Neural progenitor cell (in vitro differentiated cells): Measurements from ENCODE around the gene MAD2L2. TPM values are rescaled to one million over a fixed set of nuclear protein-coding genes. Genes with fewer than 3 reads are reported as not detected.

ENCODE experiments used
- DNase-seq: peaks from one replicate; pipeline ENCODE4 v3.0.0-alpha.2; 2016; ENCODE audit warnings: low spot score
- H2AFZ ChIP-seq: fragments of 200-600 bp; sonication (generic); replicated peaks from 2 replicates; pipeline ENCODE4 v1.6.1; 2016; ENCODE audit warnings: antibody characterized with exemption
- H3F3A ChIP-seq: fragments of 200-600 bp; sonication (generic); 2 replicates; pipeline ENCODE4 v1.6.1; 2016; ENCODE audit warnings: antibody characterized with exemption, low read depth
- H3K27ac ChIP-seq: fragments of 200-600 bp; sonication (generic); 2 replicates; pipeline ENCODE4 v1.5.1; 2016; ENCODE audit warnings: mild to moderate bottlenecking
- H3K27me3 ChIP-seq: fragments of 200-600 bp; sonication (generic); 2 replicates; pipeline ENCODE4 v1.6.1; 2016; ENCODE audit warnings: mild to moderate bottlenecking, moderate library complexity
- H3K36me3 ChIP-seq: fragments of 200-600 bp; sonication (generic); 2 replicates; pipeline ENCODE4 v1.5.1; 2016
- H3K4me1 ChIP-seq: fragments of 200-600 bp; sonication (generic); 2 replicates; pipeline ENCODE4 v1.6.1; 2016; ENCODE audit warnings: mixed run types
- H3K4me2 ChIP-seq: fragments of 200-600 bp; sonication (generic); 2 replicates; pipeline ENCODE4 v1.6.1; 2016
- H3K4me3 ChIP-seq: fragments of 200-600 bp; sonication (generic); 2 replicates; pipeline ENCODE4 v1.5.1; 2016
- H3K79me2 ChIP-seq: fragments of 200-600 bp; sonication (generic); 2 replicates; pipeline ENCODE4 v1.6.1; 2016; ENCODE audit warnings: low read depth
- H3K9ac ChIP-seq: fragments of 200-600 bp; sonication (generic); 2 replicates; pipeline ENCODE4 v1.6.1; 2016
- H3K9me3 ChIP-seq: fragments of 200-600 bp; sonication (generic); 2 replicates; pipeline ENCODE4 v1.5.1; 2016; ENCODE audit warnings: low read depth
- H4K20me1 ChIP-seq: fragments of 200-600 bp; sonication (generic); 2 replicates; pipeline ENCODE4 v1.6.1; 2016; ENCODE audit warnings: low read depth
- H3K27ac Mint-ChIP-seq: 3 replicates; pipeline ENCODE4 v1.8.0; 2021; ENCODE audit warnings: mixed read lengths
- H3K27me3 Mint-ChIP-seq: 2 replicates; pipeline ENCODE4 v1.8.0; 2022; ENCODE audit warnings: low read depth, mild to moderate bottlenecking, inconsistent platforms, moderate library complexity, mixed read lengths; ENCODE audit not compliant: insufficient read depth
- H3K36me3 Mint-ChIP-seq: 3 replicates; pipeline ENCODE4 v1.8.0; 2021; ENCODE audit warnings: mixed read lengths
- H3K4me1 Mint-ChIP-seq: 3 replicates; pipeline ENCODE4 v1.8.0; 2021; ENCODE audit warnings: mixed read lengths
- H3K4me3 Mint-ChIP-seq: 3 replicates; pipeline ENCODE4 v1.8.0; 2021; ENCODE audit warnings: mild to moderate bottlenecking, moderate library complexity, mixed read lengths
- H3K9me3 Mint-ChIP-seq: 3 replicates; pipeline ENCODE4 v1.8.0; 2020; ENCODE audit warnings: mixed read lengths
- CTCF ChIP-seq: fragments of 200-600 bp; sonication (generic); IDR thresholded peaks from 2 replicates; pipeline ENCODE4 v1.5.1; 2017; ENCODE audit warnings: antibody characterized with exemption, mild to moderate bottlenecking
- EZH2 ChIP-seq: fragments of 200-600 bp; sonication (generic); IDR thresholded peaks from 2 replicates; pipeline ENCODE4 v1.6.1; 2017; ENCODE audit warnings: antibody characterized with exemption, mild to moderate bottlenecking, moderate library complexity
- EZH2phosphoT487 ChIP-seq: fragments of 200-600 bp; sonication (generic); IDR thresholded peaks from 2 replicates; pipeline ENCODE4 v1.6.1; 2017; ENCODE audit warnings: antibody characterized with exemption
- total RNA-seq: library from RNA; depleted of rRNA; stranded (reverse); fragments of >200 nt; gene quantifications from 2 replicates; pipeline ENCODE4 v1.2.3, GENCODE V29; 2015; ENCODE audit warnings: low replicate concordance

The MAD2L2 gene
- total RNA-seq, 1 donor from 2014 or later = 108 TPM

GRCh38 chr1:11720525-11720924, 39.6 kb upstream of the MAD2L2 start:
- no peak for TF ChIP-seq CTCF
- no peak for TF ChIP-seq EZH2phosphoT487
- no peak for TF ChIP-seq EZH2
- H3K4me3 ChIP-seq = no peak overlapping the region
- no peaks in the 10 kb centered on the region for H3K9me3 ChIP-seq
- H3K27me3 ChIP-seq = no peaks in the 10 kb centered on the region
- H3F3A ChIP-seq = peaks cover 23% of the 10 kb centered on the region
- no peak overlapping the region for H2AFZ ChIP-seq
- DNase-seq = no peak
- Mint-ChIP-seq H3K9me3 (no peaks in the 10 kb centered on the region), H3K36me3 (peaks cover 5% of the 10 kb centered on the region), H3K4me1 (peaks cover 14% of the 10 kb centered on the region), H3K27me3 (peaks cover 2% of the 10 kb centered on the region), H3K27ac (no peak overlapping the region), H3K4me3 (no peak overlapping the region)
- H3K79me2 ChIP-seq = no peaks in the 10 kb centered on the region
- H3K4me1 ChIP-seq = peaks cover 5% of the 10 kb centered on the region
- H3K9ac ChIP-seq = no peak overlapping the region
- H3K36me3 ChIP-seq = no peaks in the 10 kb centered on the region
- peaks cover 20% of the 10 kb centered on the region for H4K20me1 ChIP-seq
- no peak overlapping the region for H3K27ac ChIP-seq
- no peak overlapping the region for H3K4me2 ChIP-seq

DNA sequence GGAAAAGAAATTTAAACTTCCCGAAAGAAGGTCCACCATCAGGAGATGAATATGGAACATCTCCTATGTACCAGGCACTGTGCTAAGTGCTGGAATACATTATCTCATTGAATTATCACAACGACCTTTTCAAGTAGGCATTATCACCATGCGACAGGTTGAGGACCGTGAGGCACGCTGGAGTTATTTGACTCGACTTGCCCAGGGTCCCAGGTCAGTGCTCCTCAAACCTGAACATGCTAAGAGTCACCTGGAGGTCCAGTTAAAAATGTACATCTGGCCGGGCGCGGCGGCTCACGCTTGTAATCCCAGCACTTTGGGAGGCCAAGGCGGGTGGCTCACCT, 39.1 kb upstream of the MAD2L2 start:
- Mint-ChIP-seq H3K9me3 (no peaks in the 10 kb centered on the region), H3K4me3 (peak overlapping the region; percentile 60), H3K36me3 (peaks cover 5% of the 10 kb centered on the region), H3K4me1 (peaks cover 15% of the 10 kb centered on the region), H3K27ac (no peak overlapping the region), H3K27me3 (no peaks in the 10 kb centered on the region)
- Histone ChIP-seq H3K4me3 (no peak overlapping the region), H3K79me2 (no peaks in the 10 kb centered on the region), H3K4me2 (no peak overlapping the region), H3K4me1 (no peaks in the 10 kb centered on the region), H3K27ac (no peak overlapping the region), H3K27me3 (no peaks in the 10 kb centered on the region), H2AFZ (no peak overlapping the region), H4K20me1 (peaks cover 20% of the 10 kb centered on the region), H3K9me3 (no peaks in the 10 kb centered on the region), H3K9ac (no peak overlapping the region), H3K36me3 (no peaks in the 10 kb centered on the region), H3F3A (peaks cover 22% of the 10 kb centered on the region)
- no peak for DNase-seq
- no peak for TF ChIP-seq CTCF
- no peak for TF ChIP-seq EZH2phosphoT487
- TF ChIP-seq EZH2 = no peak

DNA sequence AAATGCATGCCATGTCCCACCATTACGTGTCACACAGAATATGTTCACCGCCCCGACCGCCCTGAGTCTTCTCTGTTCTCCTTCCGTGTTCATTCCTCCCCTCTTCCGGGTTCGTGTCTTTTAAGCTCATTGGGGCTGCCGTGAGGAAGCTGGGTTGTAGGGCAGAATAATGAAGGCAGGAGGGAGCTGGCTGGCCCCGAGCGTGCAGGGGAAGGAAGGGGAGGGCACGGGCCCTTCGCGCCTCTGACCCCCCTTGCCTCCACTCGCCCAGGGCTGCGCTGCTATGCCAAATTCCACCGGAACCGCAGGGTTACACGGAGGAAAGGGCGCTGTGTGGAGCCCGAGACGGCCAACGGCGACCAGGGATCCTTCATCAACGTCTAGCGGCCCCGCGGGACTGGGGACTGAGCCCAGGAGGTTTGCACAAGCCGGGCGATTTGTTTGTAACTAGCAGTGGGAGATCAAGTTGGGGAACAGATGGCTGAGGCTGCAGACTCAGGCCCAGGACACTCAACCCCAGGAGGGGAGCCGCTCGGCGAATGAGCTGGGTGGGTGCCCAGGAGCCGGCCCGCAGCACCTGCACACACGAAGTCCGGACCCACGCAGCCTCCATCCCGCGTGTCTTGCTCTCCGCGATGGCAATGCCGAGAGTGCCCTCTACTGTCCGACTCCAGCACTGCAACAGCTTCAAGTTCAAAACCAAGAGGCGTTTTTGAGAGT, 38.5 kb upstream of the MAD2L2 start:
- Histone ChIP-seq H3K9ac (no peak overlapping the region), H2AFZ (no peak overlapping the region)

More for the DNA sequence above, 38.5 kb upstream of the MAD2L2 start:
- Mint-ChIP-seq H3K27ac (no peak overlapping the region), H3K9me3 (no peaks in the 10 kb centered on the region), H3K36me3 (peaks cover 5% of the 10 kb centered on the region), H3K4me1 (peaks cover 15% of the 10 kb centered on the region), H3K4me3 (peak overlapping the region; percentile 60), H3K27me3 (no peaks in the 10 kb centered on the region)
- Histone ChIP-seq H3K36me3 (no peaks in the 10 kb centered on the region), H3K27ac (no peak overlapping the region), H3K4me3 (no peak overlapping the region), H4K20me1 (peaks cover 20% of the 10 kb centered on the region), H3K4me1 (no peaks in the 10 kb centered on the region), H3K27me3 (no peaks in the 10 kb centered on the region), H3K79me2 (no peaks in the 10 kb centered on the region), H3F3A (peaks cover 18% of the 10 kb centered on the region), H3K4me2 (peak overlapping the region; percentile 39), H3K9me3 (no peaks in the 10 kb centered on the region)
- DNase-seq = peak; percentile 48
- TF ChIP-seq EZH2phosphoT487 (no peak), CTCF (peak; percentile 98)
